ENCODE results near the gene COL6A2.
"Not testable (repeated sequence)": the region's sequence is repeated elsewhere in the genome, so short reads cannot be mapped to it uniquely, and the experiment has no call there.

Gene COL6A2

GRCh38 chr21:46080171-46081021 is 17.5 kb upstream of the COL6A2 start:
- no peak for DNase-seq

DNA sequence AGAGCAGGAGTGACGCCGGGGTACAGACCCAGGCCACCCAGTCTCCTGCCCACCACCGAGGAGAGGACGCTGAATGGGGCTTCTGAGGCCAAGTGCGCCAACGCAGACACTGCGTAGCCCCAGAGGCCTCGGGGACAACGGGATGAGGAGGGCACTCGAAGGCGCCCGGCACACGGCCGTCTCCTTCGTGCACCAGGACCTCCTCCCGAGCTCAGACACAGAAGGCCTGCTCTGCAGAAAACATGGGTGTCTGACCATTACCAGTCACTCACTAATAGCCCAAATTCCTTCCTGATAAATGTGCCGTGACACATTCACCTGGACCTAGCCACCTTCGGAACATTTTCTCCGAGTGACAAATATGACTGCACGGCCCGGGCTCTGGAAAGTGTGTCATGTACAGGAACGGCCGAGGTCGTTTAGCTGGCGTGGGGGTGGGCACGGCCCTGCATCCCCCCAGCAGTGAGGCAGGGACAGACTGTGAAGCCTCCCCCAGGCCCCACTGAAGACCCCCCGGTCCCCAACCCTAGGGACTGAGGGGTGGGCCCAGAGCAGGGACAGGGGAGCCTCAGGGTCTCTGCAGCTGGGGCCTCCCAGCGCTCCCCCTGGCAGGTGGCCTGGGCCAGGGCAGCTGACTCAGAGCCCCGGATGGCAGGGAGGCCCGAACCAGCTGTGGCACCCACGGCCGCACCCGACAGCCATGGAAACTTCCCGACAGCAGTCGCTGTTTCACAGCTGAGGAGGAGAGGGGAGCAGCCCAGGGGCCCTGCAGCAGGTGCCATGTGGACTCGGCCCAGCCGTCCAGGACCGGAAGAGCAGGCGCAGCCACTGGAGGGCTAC is 16.7 kb upstream of the COL6A2 start:
- DNase-seq = no peak

GRCh38 chr21:46081862-46082712 is 15.8 kb upstream of the COL6A2 start:
- no peak for DNase-seq

GRCh38 chr21:46082713-46082962 is 15.3 kb upstream of the COL6A2 start:
- DNase-seq = no peak

- DNase-seq = no peak
Observed at GRCh38 chr21:46082963-46083790, 14.7 kb upstream of the COL6A2 start.

- no peak for DNase-seq
Observed at GRCh38 chr21:46083791-46084561, 13.9 kb upstream of the COL6A2 start.

DNA sequence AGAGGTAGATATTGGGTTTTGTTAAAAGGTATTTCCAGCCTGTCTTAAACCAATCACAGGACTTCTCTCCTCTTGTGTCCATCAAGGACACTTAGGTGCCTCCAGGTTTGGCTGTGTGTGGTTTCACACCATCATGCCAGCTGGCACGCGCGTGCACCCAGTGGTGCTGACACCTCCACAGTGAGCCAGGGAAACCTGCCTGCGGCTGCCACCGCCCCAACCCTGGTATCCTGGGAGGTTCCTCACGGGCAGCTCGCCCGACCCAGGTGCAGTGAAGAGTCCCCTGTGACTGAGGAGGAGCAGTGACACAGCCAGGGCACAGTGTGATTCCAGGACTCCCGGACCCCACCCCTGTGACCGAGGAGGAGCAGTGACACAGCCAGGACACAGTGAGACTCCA is 13.2 kb upstream of the COL6A2 start:
- no peak for DNase-seq

- DNase-seq = not testable (repeated sequence)
Observed at GRCh38 chr21:46085259-46085658, 12.7 kb upstream of the COL6A2 start.

GRCh38 chr21:46087641-46088040 is 10.3 kb upstream of the COL6A2 start:
- no peak for DNase-seq

DNA sequence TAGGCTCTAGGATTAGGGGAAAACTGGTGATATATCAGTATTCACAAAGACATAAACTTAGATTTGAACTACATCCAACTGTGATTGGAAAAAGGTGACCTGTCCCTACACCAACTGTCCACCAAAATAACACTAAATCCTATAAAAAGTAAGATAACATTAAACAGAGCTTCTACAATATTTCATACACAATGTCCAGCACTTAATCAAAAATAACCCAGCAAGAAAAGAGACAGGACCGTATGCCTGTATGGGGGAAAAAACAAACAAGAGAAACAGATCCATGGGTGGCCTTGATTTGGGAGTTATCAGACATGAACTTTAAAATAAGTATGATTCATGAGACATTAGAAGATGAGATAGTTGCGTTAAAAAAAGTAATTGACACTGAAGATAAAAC is 9.7 kb upstream of the COL6A2 start:
- DNase-seq = no peak

DNA sequence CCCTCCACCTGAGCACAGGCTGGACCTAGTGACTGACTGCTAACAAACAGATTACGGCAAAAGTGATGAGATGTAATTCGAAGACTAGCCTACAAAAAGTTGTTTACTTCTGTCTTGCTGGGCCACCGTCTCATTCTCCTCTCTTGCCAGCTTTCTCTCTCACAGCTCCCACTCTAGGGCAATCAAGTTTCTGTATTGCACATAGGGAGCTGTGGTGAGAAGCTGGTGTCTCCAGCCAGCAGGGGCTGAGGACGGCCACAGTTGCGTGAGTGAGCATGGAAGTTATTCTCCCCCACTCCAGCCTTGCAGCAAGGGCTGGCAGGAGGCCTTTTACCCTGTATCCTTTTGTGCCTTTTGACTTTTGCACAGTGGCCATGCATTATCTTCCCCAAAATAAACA is 8.6 kb upstream of the COL6A2 start:
- no peak for DNase-seq

DNA sequence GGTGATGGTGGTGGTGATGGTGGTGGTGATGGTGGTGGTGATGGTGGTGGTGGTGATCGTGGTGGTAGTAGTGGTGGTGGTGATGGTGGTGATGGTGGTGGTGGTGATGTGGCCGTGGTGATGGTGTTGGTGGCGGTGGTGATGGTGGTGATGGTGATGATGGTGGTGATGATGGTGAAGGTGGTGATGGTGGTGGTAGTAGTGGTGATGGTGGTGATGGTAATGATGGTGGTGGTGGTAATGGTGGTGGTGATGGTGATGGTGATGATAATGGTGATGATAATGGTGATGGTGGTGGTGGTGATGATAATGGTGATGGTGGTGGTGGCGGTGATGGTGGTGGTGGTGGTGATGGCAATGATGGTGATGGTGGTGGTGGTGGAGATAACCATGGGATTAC is 6.8 kb upstream of the COL6A2 start:
- no peak for DNase-seq

- DNase-seq = no peak
Observed at GRCh38 chr21:46091631-46092025, 6.3 kb upstream of the COL6A2 start.

- DNase-seq = no peak
Observed at GRCh38 chr21:46092026-46092764, 5.7 kb upstream of the COL6A2 start.

GRCh38 chr21:46092811-46093667 is 4.9 kb upstream of the COL6A2 start:
- no peak for DNase-seq

- DNase-seq = no peak
Observed at GRCh38 chr21:46093668-46094400, 4.1 kb upstream of the COL6A2 start.

- DNase-seq = no peak
Observed at GRCh38 chr21:46094401-46095082, 3.4 kb upstream of the COL6A2 start.

DNA sequence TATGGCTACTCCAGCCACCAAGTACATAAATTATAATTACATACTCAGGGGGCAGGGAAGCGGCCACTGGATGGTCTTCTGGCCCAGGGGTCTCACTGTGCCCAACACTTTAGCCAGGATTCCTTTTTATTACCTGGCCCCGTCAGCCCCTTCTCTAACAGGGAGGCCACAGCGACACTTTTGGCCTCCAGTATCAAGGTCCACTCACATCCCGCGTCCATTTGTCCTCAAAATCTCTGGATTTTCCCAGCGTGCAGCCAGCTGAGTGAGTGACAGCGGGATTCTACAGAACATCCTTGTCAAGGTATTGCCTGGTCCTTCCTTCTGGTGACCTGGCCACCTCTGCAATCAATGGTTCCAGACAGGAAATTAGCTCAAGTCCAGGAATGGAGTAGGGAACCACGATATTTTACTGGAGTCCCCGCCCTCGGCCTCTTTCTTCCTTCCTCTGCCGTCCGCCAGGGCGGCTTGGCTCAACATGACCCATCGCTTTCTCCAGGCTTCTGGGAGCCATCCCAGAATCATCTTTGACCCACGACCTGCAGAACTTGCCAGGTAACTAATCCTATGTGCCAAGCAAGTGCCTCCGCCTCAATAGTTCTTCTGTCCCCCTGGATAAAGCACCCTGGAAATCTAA is 2.7 kb upstream of the COL6A2 start:
- no peak for DNase-seq

Measured in NCI-H2029 treated with DMSO at 0.1 percent for 48 hours (cell line).